HepG2 (cell line): ENCODE data around the gene DYSF. TPM values are rescaled to one million over a fixed set of nuclear protein-coding genes. Genes with fewer than 3 reads are reported as not detected.

Experiments
- ATAC-seq: fragments of 200-7000 bp; cut with Tn5 transposase; 3 replicates; pipeline ENCODE4 v1.9.1; 2020; ENCODE audit warnings: mild to moderate bottlenecking, moderate library complexity
- BruUV-seq: library from RNA; stranded (reverse); fragments of 400-500 nt; replicated peaks from 2 replicates; lab custom pipeline; 2021; lab: Mats Ljungman, UMichigan
- CTCF ChIA-PET: fragments of 300-600 bp; formaldehyde crosslinking; extraction: SDS; loops from one replicate; lab custom pipeline; 2021; ENCODE audit warnings: low total read pairs, inconsistent platforms, low intra/inter-chr PET ratio; lab: Yijun Ruan, JAX
- POLR2A ChIA-PET: fragments of 350-600 bp; sonication (Branson Sonifier 250); formaldehyde crosslinking; loops from one replicate; lab custom pipeline; 2020; ENCODE audit warnings: antibody characterized with exemption, inconsistent platforms; lab: Yijun Ruan, JAX
- DNase-seq: peaks from one replicate; pipeline ENCODE4 v3.0.0-alpha.2; 2015; ENCODE audit warnings: low spot score
- FAIRE-seq: peaks from 3 replicates; lab custom pipeline; 2011; peaks lifted over from hg19 to GRCh38; lab: Jason Lieb, UNC
- H2AFZ ChIP-seq: one replicate; pipeline ENCODE4 v1.6.1; 2011; ENCODE audit warnings: low read length, inconsistent platforms
- H3K27ac ChIP-seq: fragments of 300-600 bp; 3 replicates; pipeline ENCODE4 v1.8.0; 2011; ENCODE audit warnings: mixed run types, mild to moderate bottlenecking, mixed read lengths, low read length, inconsistent platforms; ENCODE audit not compliant: insufficient read depth; ENCODE audit errors: extremely low read length
- H3K27me3 ChIP-seq, 2 experiments: fragments of 200-600 bp in 1 of 2; 2 replicates in 1 of 2; 3 replicates in 1 of 2; pipeline versions ENCODE4 v1.6.0 to v1.8.0; 2011; ENCODE audit warnings: low read length in 2 of 2, mild to moderate bottlenecking in 2 of 2, moderate library complexity in 2 of 2, inconsistent platforms in 1 of 2; ENCODE audit not compliant: insufficient read depth in 2 of 2, control insufficient read depth in 1 of 2
- H3K36me3 ChIP-seq, 2 experiments: fragments of 200-600 bp in 1 of 2; replicated peaks in 1 of 2; 2 replicates in 1 of 2; 3 replicates in 1 of 2; pipeline versions ENCODE4 v1.5.1 to v1.8.0; 2011; ENCODE audit warnings: low read length in 2 of 2, inconsistent platforms in 1 of 2; ENCODE audit not compliant: insufficient read depth in 2 of 2, control insufficient read depth in 1 of 2
- H3K4me1 ChIP-seq: 2 replicates; pipeline ENCODE4 v1.5.1; 2012; ENCODE audit warnings: low read length, inconsistent platforms; ENCODE audit not compliant: insufficient read depth
- H3K4me2 ChIP-seq: 2 replicates; pipeline ENCODE4 v1.6.0; 2011; ENCODE audit warnings: low read depth, low read length, inconsistent platforms
- H3K4me3 ChIP-seq, 3 experiments: fragments of 200-600 bp in 1 of 3; sonication (generic), shearing (Covaris generic) in 1 of 3; replicated peaks in 1 of 3; 2 replicates each; pipeline ENCODE4 v1.5.1; 2011 to 2016; ENCODE audit warnings: low read length in 3 of 3, inconsistent platforms in 2 of 3, low read depth in 2 of 3, mild to moderate bottlenecking in 2 of 3, control low read depth in 1 of 3, mixed read lengths in 1 of 3; ENCODE audit not compliant: insufficient read depth in 1 of 3
- H3K79me2 ChIP-seq: one replicate; pipeline ENCODE4 v1.6.1; 2011; ENCODE audit warnings: low read length, inconsistent platforms; ENCODE audit not compliant: insufficient read depth
- H3K9ac ChIP-seq: 2 replicates; pipeline ENCODE4 v1.6.0; 2011; ENCODE audit warnings: mild to moderate bottlenecking, low read depth, low read length, inconsistent platforms; ENCODE audit not compliant: insufficient read depth
- H3K9me3 ChIP-seq: 2 replicates; pipeline ENCODE4 v1.5.1; 2012; ENCODE audit warnings: mild to moderate bottlenecking, low read length
- H4K20me1 ChIP-seq: 2 replicates; pipeline ENCODE4 v1.6.0; 2011; ENCODE audit warnings: inconsistent platforms, mild to moderate bottlenecking, low read length, moderate library complexity; ENCODE audit not compliant: insufficient read depth
- BRCA1 ChIP-seq: sonication (generic); formaldehyde crosslinking; IDR thresholded peaks from 2 replicates; pipeline ENCODE4 v1.4.0; 2020; ENCODE audit warnings: missing genetic modification reagents
- CBFB ChIP-seq: sonication (generic); formaldehyde crosslinking; IDR thresholded peaks from 2 replicates; pipeline ENCODE4 v1.4.0; 2020; ENCODE audit warnings: missing genetic modification reagents
- YEATS4 ChIP-seq: sonication (generic); formaldehyde crosslinking; IDR thresholded peaks from 2 replicates; pipeline ENCODE4 v1.4.0; 2020; ENCODE audit warnings: missing genetic modification reagents, borderline replicate concordance
- ZNF274 ChIP-seq: sonication (generic); formaldehyde crosslinking; IDR thresholded peaks from 2 replicates; pipeline ENCODE4 v1.5.1; 2020; ENCODE audit warnings: mild to moderate bottlenecking, missing genetic modification reagents
- ZNF383 ChIP-seq: sonication (generic); formaldehyde crosslinking; IDR thresholded peaks from 2 replicates; pipeline ENCODE4 v1.4.0; 2020; ENCODE audit warnings: missing genetic modification reagents, mild to moderate bottlenecking, borderline replicate concordance
- WGBS: methylation state at CpG from one replicate; pipeline ENCODE4 v1.1.6; 2017; ENCODE audit warnings: low lambda C conversion rate; 5-methylcytosine and 5-hydroxymethylcytosine counted together
- in situ Hi-C: cut with HindIII; loops from 2 replicates; pipeline ENCODE4 v1.10.0; 2017; ENCODE audit warnings: low pct_unique_long_range_greater_than_20kb; ENCODE audit not compliant: extremely low pct_ligation_motif_present
- intact Hi-C: fragments of 100-400 bp; cut with micrococcal nuclease; formaldehyde crosslinking; loops from one replicate; pipeline ENCODE4 v1.10.0; 2022; ENCODE audit not compliant: unreplicated experiment
- polyA plus RNA-seq, 8 experiments: library from polyadenylated mRNA; depleted of rRNA in 3 of 8; stranded (reverse) in 7 of 8; unstranded in 1 of 8; fragments of >200 nt; fragmentation: Illumina TruSeq in 4 of 8; extraction: Trizol in 4 of 8; gene quantifications; 2 replicates each; pipeline versions ENCODE4 v1.2.1 to v1.2.3, GENCODE V29; 2011 to 2016; ENCODE audit warnings: low read depth in 4 of 8, missing spikeins in 1 of 8, mixed read lengths in 1 of 8; ENCODE audit not compliant: insufficient read depth in 1 of 8
- total RNA-seq, 5 experiments: library from RNA; depleted of rRNA; stranded (reverse); fragments of >200 nt; fragmentation: Illumina TruSeq; extraction: Trizol; gene quantifications; 2 replicates each; pipeline ENCODE4 v1.2.3, GENCODE V29; 2016; ENCODE audit warnings: low read depth in 1 of 5
- TF ChIP-seq, protein P1 (sequence below): sonication (generic); formaldehyde crosslinking; IDR thresholded peaks from 2 replicates; pipeline ENCODE4 v1.4.0; 2020; ENCODE audit warnings: missing genetic modification reagents

DYSF gene
- total and polyA plus RNA-seq, 2 of the 13 experiments (the other 11 are each of a cell fraction or from before 2014, with no cell fraction given) = 0.15 to 2.4 TPM

DNA sequence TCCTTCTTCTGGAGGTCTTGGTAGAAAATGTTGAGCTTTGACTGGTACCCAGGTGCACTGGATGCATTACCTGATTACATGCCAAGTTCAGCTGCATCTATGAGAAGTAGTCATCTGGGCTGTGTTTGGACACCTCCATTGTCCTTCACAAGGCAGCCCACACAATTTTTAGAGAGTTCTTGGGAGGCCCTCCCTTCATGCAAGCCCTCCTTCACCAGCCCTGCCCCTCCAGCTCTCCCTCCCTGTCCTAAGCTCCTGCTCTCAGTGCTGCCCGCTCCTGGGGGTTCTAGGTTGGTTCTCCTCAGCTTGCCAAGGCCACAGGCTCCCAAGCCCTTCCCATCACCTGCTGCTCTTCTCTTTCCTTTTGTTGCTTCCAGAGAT is 148.7 kb downstream of the DYSF start:
- Histone ChIP-seq H3K9ac (no peak overlapping the region), H3K4me2 (no peak overlapping the region), H3K27me3 (peaks cover 0 to 4% of the 10 kb centered on the region in 2 experiments; a peak in 1 of 5 replicates), H3K27ac (no peak overlapping the region), H3K9me3 (no peaks in the 10 kb centered on the region), H2AFZ (no peak overlapping the region), H3K36me3 (no peaks in the 10 kb centered on the region), H4K20me1 (no peaks in the 10 kb centered on the region), H3K4me3 (no peak overlapping the region), H3K4me1 (no peaks in the 10 kb centered on the region), H3K79me2 (no peaks in the 10 kb centered on the region)
- no peak for TF ChIP-seq ZNF274 (CRISPR knock-in tag)
- TF ChIP-seq CBFB (CRISPR knock-in tag) = no peak
- TF ChIP-seq BRCA1 (CRISPR knock-in tag) = no peak
- TF ChIP-seq YEATS4 = no peak
- TF ChIP-seq, protein P1, sequence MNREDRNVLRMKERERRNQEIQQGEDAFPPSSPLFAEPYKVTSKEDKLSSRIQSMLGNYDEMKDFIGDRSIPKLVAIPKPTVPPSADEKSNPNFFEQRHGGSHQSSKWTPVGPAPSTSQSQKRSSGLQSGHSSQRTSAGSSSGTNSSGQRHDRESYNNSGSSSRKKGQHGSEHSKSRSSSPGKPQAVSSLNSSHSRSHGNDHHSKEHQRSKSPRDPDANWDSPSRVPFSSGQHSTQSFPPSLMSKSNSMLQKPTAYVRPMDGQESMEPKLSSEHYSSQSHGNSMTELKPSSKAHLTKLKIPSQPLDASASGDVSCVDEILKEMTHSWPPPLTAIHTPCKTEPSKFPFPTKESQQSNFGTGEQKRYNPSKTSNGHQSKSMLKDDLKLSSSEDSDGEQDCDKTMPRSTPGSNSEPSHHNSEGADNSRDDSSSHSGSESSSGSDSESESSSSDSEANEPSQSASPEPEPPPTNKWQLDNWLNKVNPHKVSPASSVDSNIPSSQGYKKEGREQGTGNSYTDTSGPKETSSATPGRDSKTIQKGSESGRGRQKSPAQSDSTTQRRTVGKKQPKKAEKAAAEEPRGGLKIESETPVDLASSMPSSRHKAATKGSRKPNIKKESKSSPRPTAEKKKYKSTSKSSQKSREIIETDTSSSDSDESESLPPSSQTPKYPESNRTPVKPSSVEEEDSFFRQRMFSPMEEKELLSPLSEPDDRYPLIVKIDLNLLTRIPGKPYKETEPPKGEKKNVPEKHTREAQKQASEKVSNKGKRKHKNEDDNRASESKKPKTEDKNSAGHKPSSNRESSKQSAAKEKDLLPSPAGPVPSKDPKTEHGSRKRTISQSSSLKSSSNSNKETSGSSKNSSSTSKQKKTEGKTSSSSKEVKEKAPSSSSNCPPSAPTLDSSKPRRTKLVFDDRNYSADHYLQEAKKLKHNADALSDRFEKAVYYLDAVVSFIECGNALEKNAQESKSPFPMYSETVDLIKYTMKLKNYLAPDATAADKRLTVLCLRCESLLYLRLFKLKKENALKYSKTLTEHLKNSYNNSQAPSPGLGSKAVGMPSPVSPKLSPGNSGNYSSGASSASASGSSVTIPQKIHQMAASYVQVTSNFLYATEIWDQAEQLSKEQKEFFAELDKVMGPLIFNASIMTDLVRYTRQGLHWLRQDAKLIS (CRISPR knock-in tag) = no peak
- TF ChIP-seq ZNF383 (CRISPR knock-in tag) = no peak
- intact Hi-C loops = no loop called here
- ChIA-PET CTCF (no interaction called here), POLR2A (no interaction called here)
- BruUV-seq = no TSS peak
- WGBS = 71% methylated on average over 1 of the region's 1 CpG
- FAIRE-seq = no peak
- no peak for ATAC-seq
- DNase-seq = no peak
- in situ Hi-C loops = no loop called here
